PFSK-1 (cell line): Measurements from ENCODE around the gene GPR37L1.

Source experiments
- POLR2AphosphoS5 ChIP-seq: IDR thresholded peaks from 2 replicates; pipeline ENCODE4 v1.6.1; 2012; ENCODE audit warnings: low read depth, mild to moderate bottlenecking, control low read depth, low read length, moderate library complexity
- SIN3A ChIP-seq: IDR thresholded peaks from 2 replicates; pipeline ENCODE4 v1.6.1; 2012; ENCODE audit warnings: mild to moderate bottlenecking, low read length, moderate library complexity, borderline replicate concordance; ENCODE audit not compliant: insufficient read depth

DNA sequence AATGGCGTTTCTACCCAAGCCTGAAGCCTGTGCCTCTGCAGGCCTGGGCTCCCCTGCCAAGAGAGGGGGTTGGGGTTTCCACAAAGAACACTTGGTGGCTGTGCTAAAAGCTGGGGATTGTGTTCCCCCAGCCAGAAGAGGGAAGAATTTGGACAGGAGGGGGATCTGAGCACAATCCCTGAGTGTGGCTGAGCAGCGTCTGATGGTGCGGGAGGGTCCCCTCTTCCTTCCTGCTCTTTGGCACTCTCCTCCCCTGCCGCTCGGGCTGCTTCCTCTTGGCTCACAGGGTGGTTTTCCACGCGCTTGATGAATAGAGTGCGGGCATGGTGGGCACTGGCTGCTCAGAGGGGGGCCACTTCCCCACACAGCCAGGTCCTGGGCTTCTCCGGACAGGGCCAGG lies 3.7 kb downstream of the GPR37L1 start:
- no peak for TF ChIP-seq SIN3A
- TF ChIP-seq POLR2AphosphoS5, result no peak
